IMR-90 (cell line): ENCODE measurements around the gene ACP2. TPM values are rescaled to one million over a fixed set of nuclear protein-coding genes. Genes with fewer than 3 reads are reported as not detected.
A peak's percentile ranks its signal among the peaks of the same experiment; 100 is the strongest.

Experiments
- ATAC-seq: fragments of 200-7000 bp; cut with Tn5 transposase; 2 replicates; pipeline ENCODE4 v1.9.1; 2020; ENCODE audit warnings: low read depth, mild to moderate bottlenecking, moderate library complexity
- BruUV-seq: library from RNA; stranded (reverse); fragments of 400-500 nt; replicated peaks from 2 replicates; lab custom pipeline; 2021; lab: Mats Ljungman, UMichigan
- CTCF ChIA-PET: fragments of 300-600 bp; formaldehyde crosslinking; extraction: SDS; loops from one replicate; lab custom pipeline; 2021; ENCODE audit warnings: antibody characterized with exemption; lab: Yijun Ruan, JAX
- POLR2A ChIA-PET: fragments of 300-600 bp; sonication (Branson Sonifier 250); formaldehyde crosslinking; loops from one replicate; lab custom pipeline; 2022; ENCODE audit warnings: antibody characterized with exemption; ENCODE audit not compliant: unreplicated experiment; lab: Charles Lee
- DNase-seq: peaks from one replicate; pipeline ENCODE4 v3.0.0; 2013
- H2AFZ ChIP-seq: replicated peaks from 2 replicates; pipeline ENCODE3; 2013; ENCODE audit warnings: low read length, mild to moderate bottlenecking; ENCODE audit not compliant: poor library complexity
- H2AK5ac ChIP-seq: 2 replicates; pipeline ENCODE4 v1.6.1; 2013; ENCODE audit warnings: low read depth, low read length, inconsistent platforms
- H2AK9ac ChIP-seq: replicated peaks from 2 replicates; pipeline ENCODE3; 2013; ENCODE audit warnings: mild to moderate bottlenecking, low read depth, low read length, moderate library complexity; ENCODE audit not compliant: poor library complexity
- H2BK120ac ChIP-seq: 2 replicates; pipeline ENCODE4 v1.6.1; 2013; ENCODE audit warnings: low read depth, low read length, inconsistent platforms
- H2BK15ac ChIP-seq: 3 replicates; pipeline ENCODE4 v1.6.1; 2013; ENCODE audit warnings: low read depth, low read length, inconsistent platforms
- H2BK20ac ChIP-seq: 2 replicates; pipeline ENCODE4 v1.6.1; 2013; ENCODE audit warnings: low read depth, mild to moderate bottlenecking, inconsistent platforms, low read length, moderate library complexity
- H2BK5ac ChIP-seq: 2 replicates; pipeline ENCODE4 v1.6.1; 2013; ENCODE audit warnings: mild to moderate bottlenecking, low read depth, low read length, inconsistent platforms; ENCODE audit not compliant: poor library complexity, severe bottlenecking
- H3K14ac ChIP-seq: replicated peaks from 2 replicates; pipeline ENCODE4 v1.6.1; 2013; ENCODE audit warnings: low read depth, low read length, inconsistent platforms
- H3K18ac ChIP-seq: 2 replicates; pipeline ENCODE4 v1.6.1; 2013; ENCODE audit warnings: low read depth, low read length, control low read depth
- H3K23ac ChIP-seq: 2 replicates; pipeline ENCODE4 v1.6.1; 2013; ENCODE audit warnings: low read depth, low read length, inconsistent platforms
- H3K27ac ChIP-seq: 2 replicates; pipeline ENCODE4 v1.5.1; 2013; ENCODE audit warnings: mild to moderate bottlenecking, control low read depth, low read length; ENCODE audit not compliant: insufficient read depth
- H3K27me3 ChIP-seq: 2 replicates; pipeline ENCODE4 v1.6.1; 2013; ENCODE audit warnings: low read length; ENCODE audit not compliant: control insufficient read depth, insufficient read depth
- H3K36me3 ChIP-seq: 2 replicates; pipeline ENCODE4 v1.6.1; 2013; ENCODE audit warnings: low read length, mixed read lengths; ENCODE audit not compliant: control insufficient read depth, insufficient read depth
- H3K4ac ChIP-seq: 2 replicates; pipeline ENCODE4 v1.6.1; 2013; ENCODE audit warnings: low read depth, low read length, inconsistent platforms
- H3K4me1 ChIP-seq: 2 replicates; pipeline ENCODE4 v1.6.1; 2013; ENCODE audit warnings: low read length, mixed read lengths; ENCODE audit not compliant: control insufficient read depth, insufficient read depth
- H3K4me2 ChIP-seq: 2 replicates; pipeline ENCODE4 v1.6.1; 2013; ENCODE audit warnings: low read depth, mild to moderate bottlenecking, control low read depth, low read length, moderate library complexity
- H3K4me3 ChIP-seq: 2 replicates; pipeline ENCODE4 v1.5.1; 2013; ENCODE audit warnings: low read depth, mild to moderate bottlenecking, control low read depth, low read length, moderate library complexity; ENCODE audit not compliant: insufficient read depth
- H3K56ac ChIP-seq: 2 replicates; pipeline ENCODE4 v1.6.1; 2013; ENCODE audit warnings: low read length, inconsistent platforms; ENCODE audit not compliant: insufficient read depth; ENCODE audit errors: extremely low read depth
- H3K79me1 ChIP-seq, 2 experiments: 2 replicates each; pipeline ENCODE4 v1.6.1; 2013; ENCODE audit warnings: low read length in 2 of 2, inconsistent platforms in 1 of 2, low read depth in 1 of 2
- H3K9ac ChIP-seq: 2 replicates; pipeline ENCODE4 v1.6.1; 2013; ENCODE audit warnings: low read depth, low read length, control low read depth
- H3K9me1 ChIP-seq: 2 replicates; pipeline ENCODE4 v1.6.1; 2013; ENCODE audit warnings: low read length, inconsistent platforms; ENCODE audit not compliant: insufficient read depth
- H3K9me3 ChIP-seq: 2 replicates; pipeline ENCODE4 v1.6.1; 2013; ENCODE audit warnings: low read length; ENCODE audit not compliant: control insufficient read depth, insufficient read depth
- H4K20me1 ChIP-seq: 2 replicates; pipeline ENCODE4 v1.6.1; 2013; ENCODE audit warnings: low read length, inconsistent platforms; ENCODE audit not compliant: insufficient read depth
- H4K5ac ChIP-seq: 2 replicates; pipeline ENCODE4 v1.6.1; 2013; ENCODE audit warnings: mild to moderate bottlenecking, low read depth, low read length, control low read depth
- H4K8ac ChIP-seq, 2 experiments: 2 replicates each; pipeline ENCODE4 v1.6.1; 2013; ENCODE audit warnings: low read depth in 2 of 2, low read length in 2 of 2, control low read depth in 1 of 2, inconsistent platforms in 1 of 2
- H4K91ac ChIP-seq: 2 replicates; pipeline ENCODE4 v1.6.1; 2013; ENCODE audit warnings: low read depth, low read length, inconsistent platforms; ENCODE audit not compliant: insufficient read depth
- CEBPB ChIP-seq: IDR thresholded peaks from 2 replicates; pipeline ENCODE4 v1.6.1; 2012; ENCODE audit warnings: low read depth, low read length, improper control_type of control experiment
- MAFK ChIP-seq: IDR thresholded peaks from 2 replicates; pipeline ENCODE4 v1.6.1; 2012; ENCODE audit warnings: low read depth, low read length, improper control_type of control experiment
- NFE2L2 ChIP-seq: fragments of 150-350 bp; IDR thresholded peaks from 2 replicates; pipeline ENCODE4 v1.6.1; 2016; ENCODE audit warnings: low read depth, mild to moderate bottlenecking, low read length
- WGBS, 2 experiments: methylation state at CpG; one replicate each; pipeline versions ENCODE4 v1.1.5 to v1.1.7; 2013; ENCODE audit warnings: missing lambda C conversion rate in 2 of 2; ENCODE audit not compliant: insufficient read length in 1 of 2; ENCODE audit errors: extremely low coverage in 2 of 2; 5-methylcytosine and 5-hydroxymethylcytosine counted together
- dilution Hi-C: fragments of 300-500 bp; cut with HindIII; formaldehyde crosslinking; loops from one replicate; pipeline ENCODE4 v1.14.3; 2018; ENCODE audit warnings: low sequenced_read_pairs; ENCODE audit not compliant: unreplicated experiment
- in situ Hi-C: fragments of 300-500 bp; cut with MboI; formaldehyde crosslinking; loops from 3 replicates; pipeline ENCODE4 v1.14.3; 2019; ENCODE audit warnings: low sequenced_read_pairs, inconsistent platforms, mixed read lengths
- intact Hi-C: fragments of 100-400 bp; cut with micrococcal nuclease; formaldehyde crosslinking; loops from 2 replicates; pipeline ENCODE4 v1.10.0; 2022
- polyA plus RNA-seq, 3 experiments: library from polyadenylated mRNA; depleted of rRNA; stranded (reverse); fragments of >200 nt; gene quantifications; 2 replicates each; pipeline ENCODE4 v1.2.3, GENCODE V29; 2012; ENCODE audit warnings: low replicate concordance in 1 of 3
- total RNA-seq: library from RNA; depleted of rRNA; stranded (reverse); fragments of >200 nt; gene quantifications from 2 replicates; pipeline ENCODE4 v1.2.3, GENCODE V29; 2012
- TF ChIP-seq, protein P1 (sequence below): conservative IDR thresholded peaks from 2 replicates; pipeline ENCODE4 v1.5.1; 2012; ENCODE audit warnings: mild to moderate bottlenecking, low read depth, low read length, improper control_type of control experiment

Gene ACP2
- total and polyA plus RNA-seq, 2 of the 4 experiments (the other 2 are of a cell fraction), result 17.7 to 23.6 TPM

DNA sequence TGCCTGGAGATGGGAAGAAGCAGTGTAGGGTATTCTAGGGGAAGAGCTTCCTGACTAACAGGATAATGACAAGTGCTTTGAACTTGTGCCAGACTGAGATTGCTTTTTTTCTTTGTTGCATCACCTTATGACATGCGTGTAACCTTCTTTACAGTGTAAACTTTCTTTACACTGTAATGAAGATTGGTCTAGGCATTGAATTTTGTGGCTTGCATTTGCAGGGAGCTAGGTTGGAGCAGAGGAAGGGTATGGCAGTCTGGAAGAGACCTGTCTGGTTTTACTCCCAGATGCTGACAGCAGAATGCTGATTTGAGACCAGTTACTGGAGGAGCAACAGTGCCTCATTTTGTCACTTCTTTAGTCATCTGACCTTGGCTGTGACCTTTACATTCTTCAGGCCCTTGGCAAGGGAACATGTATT is 28.2 kb downstream of the ACP2 start:
- H2AK5ac ChIP-seq, result no peak overlapping the region
- peak; percentile 82 for DNase-seq

More for the DNA sequence above, 28.2 kb downstream of the ACP2 start:
- no peak overlapping the region for H2BK20ac ChIP-seq
- no peaks in the 10 kb centered on the region for H3K27me3 ChIP-seq
- peaks cover 23% of the 10 kb centered on the region for H4K20me1 ChIP-seq
- in situ Hi-C loops (no loop called here), intact Hi-C loops (no loop called here), dilution Hi-C loops (no loop called here)
- peak; percentile 41 for ATAC-seq
- H3K9me1 ChIP-seq, result peaks cover 15% of the 10 kb centered on the region
- WGBS, 2 experiments, result no CpG with 5 or more reads among the region's 1 CpG
- H2AK9ac ChIP-seq, result no peak overlapping the region
- H2BK5ac ChIP-seq, result no peak overlapping the region
- CTCF ChIA-PET, result interaction anchor here (0.8 to 1.5 kb wide), 2 partner anchors 14 to 39 kb away, joined by 3 read pairs; no protein-coding TSS in a partner anchor
- no peak overlapping the region for H3K23ac ChIP-seq
- no peak overlapping the region for H3K9ac ChIP-seq
- H4K8ac ChIP-seq, result no peak overlapping the region
- H4K91ac ChIP-seq, result no peak overlapping the region
- no peak overlapping the region for H2BK15ac ChIP-seq
- peak overlapping the region; percentile 42; the same call in 1 of the 2 replicates for H3K27ac ChIP-seq
- no peak overlapping the region for H3K18ac ChIP-seq
- POLR2A ChIA-PET, result interaction anchor here (1.1 kb wide), 1 partner anchor 29 kb away, joined by 4 read pairs; the partner anchor contains the start of gene ACP2
- no peaks in the 10 kb centered on the region for H3K9me3 ChIP-seq
- 0 out of 2 replicates have a peak overlapping the region, but pooled peaks have one; percentile 2 for H3K4ac ChIP-seq
- peaks cover 12% of the 10 kb centered on the region for H3K4me1 ChIP-seq
- H3K4me2 ChIP-seq, result peak overlapping the region; percentile 2
- H2BK120ac ChIP-seq, result no peak overlapping the region
- no peak overlapping the region for H3K56ac ChIP-seq
- BruUV-seq, result no TSS peak
- no peak overlapping the region for H2AFZ ChIP-seq
- TF ChIP-seq MAFK (0 out of 2 replicates have a peak, but pooled peaks have one; percentile 0), CEBPB (peak; percentile 93), NFE2L2 (no peak)
- TF ChIP-seq, protein P1, sequence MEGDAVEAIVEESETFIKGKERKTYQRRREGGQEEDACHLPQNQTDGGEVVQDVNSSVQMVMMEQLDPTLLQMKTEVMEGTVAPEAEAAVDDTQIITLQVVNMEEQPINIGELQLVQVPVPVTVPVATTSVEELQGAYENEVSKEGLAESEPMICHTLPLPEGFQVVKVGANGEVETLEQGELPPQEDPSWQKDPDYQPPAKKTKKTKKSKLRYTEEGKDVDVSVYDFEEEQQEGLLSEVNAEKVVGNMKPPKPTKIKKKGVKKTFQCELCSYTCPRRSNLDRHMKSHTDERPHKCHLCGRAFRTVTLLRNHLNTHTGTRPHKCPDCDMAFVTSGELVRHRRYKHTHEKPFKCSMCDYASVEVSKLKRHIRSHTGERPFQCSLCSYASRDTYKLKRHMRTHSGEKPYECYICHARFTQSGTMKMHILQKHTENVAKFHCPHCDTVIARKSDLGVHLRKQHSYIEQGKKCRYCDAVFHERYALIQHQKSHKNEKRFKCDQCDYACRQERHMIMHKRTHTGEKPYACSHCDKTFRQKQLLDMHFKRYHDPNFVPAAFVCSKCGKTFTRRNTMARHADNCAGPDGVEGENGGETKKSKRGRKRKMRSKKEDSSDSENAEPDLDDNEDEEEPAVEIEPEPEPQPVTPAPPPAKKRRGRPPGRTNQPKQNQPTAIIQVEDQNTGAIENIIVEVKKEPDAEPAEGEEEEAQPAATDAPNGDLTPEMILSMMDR, result no peak
- H4K5ac ChIP-seq, result no peak overlapping the region
- H3K79me1 ChIP-seq, result peaks cover 15 to 45% of the 10 kb centered on the region in 2 experiments
- peaks cover 21% of the 10 kb centered on the region for H3K36me3 ChIP-seq
- H3K4me3 ChIP-seq, result no peak overlapping the region
- no peak overlapping the region for H3K14ac ChIP-seq
